CD14-positive monocyte (primary cell): ENCODE results near the gene POLR2F. TPM values are rescaled to one million over a fixed set of nuclear protein-coding genes. Genes with fewer than 3 reads are reported as not detected.

ENCODE experiments used
- DNase-seq, 3 donors: peaks; one replicate each; pipeline ENCODE4 v3.0.0-alpha.2; 2011 to 2022
- H2AFZ ChIP-seq: 2 replicates; pipeline ENCODE4 v1.6.0; 2012; ENCODE audit warnings: mild to moderate bottlenecking, low read depth, low read length, inconsistent platforms; ENCODE audit not compliant: insufficient read depth, poor library complexity, severe bottlenecking
- H3K27ac ChIP-seq, 2 donors: 1 replicate in 1 of 2; 2 replicates in 1 of 2; pipeline ENCODE4 v1.5.1; 2012 to 2013; ENCODE audit warnings: low read length in 2 of 2, control low read depth in 1 of 2, inconsistent platforms in 1 of 2, low read depth in 1 of 2, mild to moderate bottlenecking in 1 of 2
- H3K27me3 ChIP-seq, 2 donors: one replicate each; pipeline versions ENCODE4 v1.6.0 to v1.6.1; 2011 to 2013; ENCODE audit warnings: low read length in 2 of 2; ENCODE audit not compliant: control insufficient read depth in 2 of 2, insufficient read depth in 2 of 2
- H3K36me3 ChIP-seq, 2 donors: replicated peaks in 1 of 2; 1 replicate in 1 of 2; 2 replicates in 1 of 2; pipeline versions ENCODE4 v1.5.1 to v1.6.1; 2012 to 2013; ENCODE audit warnings: low read length in 2 of 2, control low read depth in 1 of 2, inconsistent platforms in 1 of 2, mild to moderate bottlenecking in 1 of 2; ENCODE audit not compliant: insufficient read depth in 2 of 2, control insufficient read depth in 1 of 2
- H3K4me1 ChIP-seq, 2 donors: 1 replicate in 1 of 2; 2 replicates in 1 of 2; pipeline versions ENCODE4 v1.5.1 to v1.6.1; 2012 to 2013; ENCODE audit warnings: low read length in 2 of 2, control low read depth in 1 of 2, inconsistent platforms in 1 of 2, mild to moderate bottlenecking in 1 of 2, moderate library complexity in 1 of 2; ENCODE audit not compliant: insufficient read depth in 2 of 2, control insufficient read depth in 1 of 2
- H3K4me2 ChIP-seq: replicated peaks from 2 replicates; pipeline ENCODE3; 2012; ENCODE audit warnings: low read length, moderate library complexity, mild to moderate bottlenecking; ENCODE audit not compliant: poor library complexity, severe bottlenecking; ENCODE audit errors: extremely low read depth
- H3K4me3 ChIP-seq, 3 experiments: fragments of 200-600 bp in 1 of 3; sonication (generic) in 1 of 3; replicated peaks in 1 of 3; 1 replicate in 2 of 3; 2 replicates in 1 of 3; pipeline ENCODE4 v1.5.1; 2011 to 2013; ENCODE audit warnings: low read length in 3 of 3, mild to moderate bottlenecking in 3 of 3, control low read depth in 2 of 3, low read depth in 2 of 3, inconsistent platforms in 1 of 3, moderate library complexity in 1 of 3
- H3K79me2 ChIP-seq: 2 replicates; pipeline ENCODE4 v1.6.0; 2012; ENCODE audit warnings: mild to moderate bottlenecking, control low read depth, inconsistent platforms, low read length, moderate library complexity; ENCODE audit not compliant: insufficient read depth
- H3K9ac ChIP-seq: 2 replicates; pipeline ENCODE4 v1.6.0; 2017; ENCODE audit warnings: low read length, mild to moderate bottlenecking; ENCODE audit not compliant: insufficient read depth, poor library complexity, severe bottlenecking
- H3K9me3 ChIP-seq, 2 donors: replicated peaks in 1 of 2; 1 replicate in 1 of 2; 2 replicates in 1 of 2; pipeline versions ENCODE4 v1.5.1 to v1.6.1; 2012 to 2013; ENCODE audit warnings: low read length in 2 of 2, control low read depth in 1 of 2; ENCODE audit not compliant: control insufficient read depth in 1 of 2, insufficient read depth in 1 of 2
- H4K20me1 ChIP-seq: 2 replicates; pipeline ENCODE4 v1.6.0; 2012; ENCODE audit warnings: mild to moderate bottlenecking, low read length, control low read depth, moderate library complexity; ENCODE audit not compliant: insufficient read depth
- H3K27ac Mint-ChIP-seq, 7 donors: one replicate each; pipeline ENCODE4 v1.8.0; 2020; ENCODE audit warnings: mild to moderate bottlenecking in 7 of 7, mixed read lengths in 7 of 7, moderate library complexity in 6 of 7, inconsistent platforms in 2 of 7
- H3K27me3 Mint-ChIP-seq, 3 donors: one replicate each; pipeline ENCODE4 v1.8.0; 2021 to 2022; ENCODE audit warnings: low read depth in 3 of 3, mild to moderate bottlenecking in 3 of 3, mixed read lengths in 3 of 3, moderate library complexity in 3 of 3, inconsistent platforms in 1 of 3
- H3K36me3 Mint-ChIP-seq, 2 donors: one replicate each; pipeline ENCODE4 v1.8.0; 2020; ENCODE audit warnings: mixed read lengths in 2 of 2, inconsistent platforms in 1 of 2, mild to moderate bottlenecking in 1 of 2
- H3K4me1 Mint-ChIP-seq: one replicate; pipeline ENCODE4 v1.8.0; 2020; ENCODE audit warnings: mild to moderate bottlenecking, mixed read lengths
- H3K4me3 Mint-ChIP-seq, 2 donors: one replicate each; pipeline ENCODE4 v1.8.0; 2020; ENCODE audit warnings: mild to moderate bottlenecking in 2 of 2, mixed read lengths in 2 of 2, moderate library complexity in 1 of 2
- H3K9me3 Mint-ChIP-seq, 7 donors: one replicate each; pipeline ENCODE4 v1.8.0; 2020 to 2022; ENCODE audit warnings: mixed read lengths in 7 of 7, mild to moderate bottlenecking in 6 of 7, moderate library complexity in 6 of 7, inconsistent platforms in 2 of 7
- CTCF ChIP-seq: fragments of 200-600 bp; IDR thresholded peaks from one replicate; pipeline ENCODE4 v1.8.0; 2022; ENCODE audit warnings: antibody characterized with exemption, mild to moderate bottlenecking
- WGBS: methylation state at CpG from one replicate; pipeline ENCODE4 v1.1.5; 2013; ENCODE audit warnings: missing lambda C conversion rate; ENCODE audit not compliant: insufficient coverage; 5-methylcytosine and 5-hydroxymethylcytosine counted together
- intact Hi-C, 2 donors: fragments of 100-400 bp; cut with micrococcal nuclease; formaldehyde crosslinking; loops; one replicate each; pipeline versions ENCODE4 v1.15.0 to v1.15.1; 2023
- polyA plus RNA-seq, 3 donors: library from polyadenylated mRNA; depleted of rRNA in 1 of 3; unstranded in 2 of 3; stranded (reverse) in 1 of 3; fragments of 300-500 nt in 2 of 3; fragments of >200 nt in 1 of 3; fragmentation: Illumina TruSeq in 2 of 3; gene quantifications; 1 replicate in 2 of 3; 2 replicates in 1 of 3; pipeline ENCODE4 v1.2.3, GENCODE V29; 2012 to 2021

Gene POLR2F
- polyA plus RNA-seq, 3 donors, result 45.4 to 182 (median 143) TPM

- no CpG with 5 or more reads among the region's 7 CpGs for whole genome bisulfite sequencing
- no peaks in the 10 kb centered on the region for H3K36me3 Mint-ChIP-seq
- Histone ChIP-seq H3K9ac (no peak overlapping the region), H3K27ac (no peak overlapping the region), H3K36me3 (no peaks in the 10 kb centered on the region), H3K4me3 (no peak overlapping the region), H3K79me2 (no peaks in the 10 kb centered on the region), H2AFZ (no peak overlapping the region), H3K27me3 (no peaks in the 10 kb centered on the region), H4K20me1 (no peaks in the 10 kb centered on the region), H3K9me3 (no peaks in the 10 kb centered on the region), H3K4me2 (no peak overlapping the region), H3K4me1 (no peaks in the 10 kb centered on the region)
- H3K27ac Mint-ChIP-seq, result no peak overlapping the region
- H3K4me3 Mint-ChIP-seq, result no peak overlapping the region
- H3K27me3 Mint-ChIP-seq, result peaks cover 0 to 2% (median 0%) of the 10 kb centered on the region in 3 donors
- intact Hi-C loops, result no loop called here
- DNase-seq, result no peak
- TF ChIP-seq CTCF, result no peak
- H3K4me1 Mint-ChIP-seq, result peaks cover 9% of the 10 kb centered on the region
- H3K9me3 Mint-ChIP-seq, result peaks cover 0 to 1% (median 0%) of the 10 kb centered on the region in 7 donors
Observed at GRCh38 chr22:37986371-37986770, 32.9 kb downstream of the POLR2F start.

- no peaks in the 10 kb centered on the region for H3K9me3 Mint-ChIP-seq
Observed at GRCh38 chr22:37989146-37990045, 35.9 kb downstream of the POLR2F start.

More at GRCh38 chr22:37989146-37990045, 35.9 kb downstream of the POLR2F start:
- no peaks in the 10 kb centered on the region for H3K9me3 ChIP-seq
- no peaks in the 10 kb centered on the region for H4K20me1 ChIP-seq
- H2AFZ ChIP-seq, result no peak overlapping the region
- no peak overlapping the region for H3K27ac Mint-ChIP-seq
- H3K4me2 ChIP-seq, result no peak overlapping the region
- no peaks in the 10 kb centered on the region for H3K4me1 ChIP-seq
- H3K27ac ChIP-seq, result no peak overlapping the region
- H3K4me3 ChIP-seq, result no peak overlapping the region
- DNase-seq, result no peak
- H3K79me2 ChIP-seq, result no peaks in the 10 kb centered on the region
- H3K36me3 ChIP-seq, result no peaks in the 10 kb centered on the region
- peaks cover 3% of the 10 kb centered on the region for H3K4me1 Mint-ChIP-seq
- H3K36me3 Mint-ChIP-seq, result no peaks in the 10 kb centered on the region
- no peak overlapping the region for H3K9ac ChIP-seq
- no peaks in the 10 kb centered on the region for H3K27me3 ChIP-seq
- no peak overlapping the region for H3K4me3 Mint-ChIP-seq
- H3K27me3 Mint-ChIP-seq, result peaks cover 0 to 3% (median 2%) of the 10 kb centered on the region in 3 donors
- intact Hi-C loops, result no loop called here
- TF ChIP-seq CTCF, result no peak
- 95% methylated on average over 7 of the region's 14 CpGs for WGBS
